ENCODE data around the gene ABCA12.

GRCh38 chr2:215188078-215188477 is 49.7 kb upstream of the ABCA12 start:
- no peak for TF ChIP-seq YY1 (IDR thresholded peaks at IDR 0.05; ENCODE audit: insufficient read depth, insufficient read length)
- no peak for TF ChIP-seq ZNF274 (IDR thresholded peaks at IDR 0.05; ENCODE audit: low read depth, low read length)
- TF ChIP-seq SUZ12 (IDR thresholded peaks at IDR 0.05; ENCODE audit: extremely low read depth, insufficient read depth, insufficient read length) = no peak
